HG02840 (cell line): ENCODE results near the gene NCF1.
"Not testable (repeated sequence)": the region's sequence is repeated elsewhere in the genome, so short reads cannot be mapped to it uniquely, and the experiment has no call there.

Experiments
- ATAC-seq: cut with Tn5 transposase; IDR thresholded peaks from one replicate; pipeline ENCODE4 v1.9.1; 2021; ENCODE audit warnings: mild to moderate bottlenecking, moderate library complexity, moderate number of reproducible peaks; ENCODE audit not compliant: unreplicated experiment, low FRiP score

The NCF1 gene

DNA sequence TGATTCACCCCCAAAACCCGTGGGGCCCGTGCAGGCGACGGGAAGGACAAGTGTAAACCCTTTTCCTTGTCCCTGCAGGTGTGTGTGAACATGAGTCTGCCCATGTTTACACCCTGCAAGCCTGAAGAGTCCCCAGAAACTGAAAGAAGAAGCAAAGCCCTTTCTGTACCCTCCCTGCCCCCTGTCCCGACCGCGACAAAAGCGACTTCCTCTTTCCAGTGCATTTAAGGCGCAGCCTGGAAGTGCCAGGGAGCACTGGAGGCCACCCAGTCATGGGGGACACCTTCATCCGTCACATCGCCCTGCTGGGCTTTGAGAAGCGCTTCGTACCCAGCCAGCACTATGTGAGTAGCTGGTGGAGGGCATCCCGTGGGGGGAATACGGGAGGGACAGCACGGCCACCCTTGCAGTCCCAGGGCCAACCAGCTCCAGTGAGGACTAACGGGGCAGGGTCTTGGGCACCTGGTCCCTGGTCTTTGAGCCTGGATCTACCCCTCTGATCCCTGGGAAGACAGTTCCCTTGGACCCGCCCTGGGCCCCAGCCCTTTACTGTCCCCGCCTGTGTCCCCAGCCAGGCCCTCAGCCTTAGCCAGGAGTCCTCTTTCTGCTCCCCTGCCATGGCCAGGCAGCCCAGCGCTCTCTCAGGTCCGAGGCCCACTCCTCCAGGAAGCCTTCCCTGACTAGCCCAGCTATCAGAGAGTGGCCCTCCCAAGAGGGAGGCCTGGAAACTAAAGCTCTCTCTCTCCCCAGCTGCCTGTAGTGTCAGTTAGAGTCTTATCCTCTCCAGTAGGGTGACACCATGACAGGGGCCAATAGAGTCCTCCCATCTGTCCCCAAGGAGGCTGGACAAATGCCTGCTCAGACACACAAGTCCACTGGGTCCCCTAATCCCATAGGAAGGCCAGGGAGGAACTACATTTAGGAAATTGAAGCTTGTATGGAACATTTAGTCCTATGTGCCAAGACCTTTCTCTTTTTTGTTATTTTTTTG is at the start of gene NCF1:
Gene NCF1, plus strand, starts transcription at position 252 of the 991 bp plus-strand sequence. Its CDS starts 21 bp downstream, at position 273.
- peak; percentile 61 for ATAC-seq

DNA sequence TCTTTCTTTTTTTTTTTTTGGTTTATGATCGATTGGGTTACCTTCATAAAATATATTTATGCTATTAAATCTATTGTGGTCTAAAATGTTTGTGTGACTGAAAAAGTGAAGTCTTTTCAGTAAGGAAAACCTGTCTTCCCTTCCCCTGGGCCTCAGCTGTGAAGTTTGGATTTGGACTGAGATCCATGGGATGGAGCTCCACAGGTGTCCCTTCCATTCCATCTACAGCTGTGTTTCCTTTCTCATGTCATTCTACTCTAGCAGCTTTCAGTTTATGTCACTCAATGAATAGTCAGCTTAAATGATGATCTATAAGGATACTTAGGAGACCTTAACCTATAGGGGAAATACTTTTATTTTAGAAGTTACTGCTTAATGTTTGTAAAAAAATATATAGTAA is 48.0 kb upstream of the NCF1 start:
- ATAC-seq: no peak

- no peak for ATAC-seq
Observed at GRCh38 chr7:74726309-74727101, 47.3 kb upstream of the NCF1 start.

DNA sequence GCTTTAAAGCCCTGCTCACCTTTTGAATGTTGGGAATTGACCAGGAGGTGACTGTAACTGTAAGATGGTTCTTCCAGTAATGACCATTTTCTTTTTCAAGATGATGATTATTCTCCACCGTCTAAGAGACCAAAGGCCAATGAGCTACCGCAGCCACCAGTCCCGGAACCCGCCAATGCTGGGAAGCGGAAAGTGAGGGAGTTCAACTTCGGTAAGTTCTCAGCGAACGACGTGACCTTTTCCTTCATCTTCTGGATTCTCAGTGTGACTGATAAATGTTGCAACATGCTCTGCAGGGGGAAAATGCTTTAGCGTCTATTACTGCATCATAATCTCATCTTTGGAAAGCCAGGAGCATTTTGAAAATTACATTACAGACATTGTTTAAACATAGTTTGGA is 45.1 kb upstream of the NCF1 start:
- ATAC-seq: not testable (repeated sequence)

GRCh38 chr7:74730186-74730585 is 43.6 kb upstream of the NCF1 start:
- not testable (repeated sequence) for ATAC-seq

- not testable (repeated sequence) for ATAC-seq
Observed at GRCh38 chr7:74739974-74740703, 33.7 kb upstream of the NCF1 start.

DNA sequence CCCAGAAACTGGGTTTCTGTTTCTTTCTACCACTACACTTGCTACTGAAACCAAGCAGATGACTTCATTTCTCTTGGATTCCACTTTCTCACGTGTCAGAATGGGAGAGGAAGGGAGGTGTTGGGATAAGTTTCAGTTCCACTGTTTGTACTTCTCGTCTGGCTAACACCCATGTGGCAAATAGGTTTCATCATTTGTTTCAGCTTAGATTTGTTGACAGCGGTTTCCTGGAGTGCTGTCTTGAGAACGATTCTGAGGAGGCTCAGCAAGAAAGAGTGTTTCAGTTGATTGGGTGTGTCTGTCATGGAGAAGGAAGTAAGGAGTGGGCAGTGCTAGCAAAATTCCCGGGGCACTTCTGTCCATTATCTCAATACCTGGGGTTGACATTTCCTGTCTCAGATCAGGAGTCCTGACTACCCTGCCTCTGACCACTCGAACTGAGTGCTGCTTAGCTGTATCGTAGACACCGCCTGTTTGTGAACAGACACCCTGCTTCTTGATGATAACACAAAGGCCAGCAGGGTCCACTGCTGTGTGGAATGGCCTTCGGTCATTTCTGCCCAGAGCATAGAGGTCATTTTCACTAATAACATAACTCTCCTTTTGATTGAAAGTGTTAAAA is 29.8 kb upstream of the NCF1 start:
- not testable (repeated sequence) for ATAC-seq

GRCh38 chr7:74753921-74754482 is 19.8 kb upstream of the NCF1 start:
- not testable (repeated sequence) for ATAC-seq

DNA sequence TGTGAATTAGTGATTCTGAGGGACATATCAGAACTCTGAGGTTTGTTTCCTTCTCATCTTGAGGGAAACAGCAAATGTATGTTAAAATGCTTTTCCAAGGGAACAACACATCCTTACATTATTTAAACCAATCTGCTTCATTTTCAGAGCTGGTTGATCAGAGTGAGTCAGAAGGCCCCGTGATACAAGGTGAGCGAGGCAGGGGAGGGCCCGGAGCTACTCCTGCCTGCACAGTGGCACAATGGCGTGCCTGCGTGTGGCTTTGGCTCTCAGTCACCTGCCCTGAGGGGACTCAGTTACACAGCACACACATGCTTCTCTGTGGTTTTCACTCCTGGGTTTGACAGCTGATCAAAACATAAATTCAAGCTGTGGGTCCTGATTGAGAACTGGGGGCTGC is 17.1 kb upstream of the NCF1 start:
- ATAC-seq: not testable (repeated sequence)

GRCh38 chr7:74758268-74758667 is 15.5 kb upstream of the NCF1 start:
- not testable (repeated sequence) for ATAC-seq

DNA sequence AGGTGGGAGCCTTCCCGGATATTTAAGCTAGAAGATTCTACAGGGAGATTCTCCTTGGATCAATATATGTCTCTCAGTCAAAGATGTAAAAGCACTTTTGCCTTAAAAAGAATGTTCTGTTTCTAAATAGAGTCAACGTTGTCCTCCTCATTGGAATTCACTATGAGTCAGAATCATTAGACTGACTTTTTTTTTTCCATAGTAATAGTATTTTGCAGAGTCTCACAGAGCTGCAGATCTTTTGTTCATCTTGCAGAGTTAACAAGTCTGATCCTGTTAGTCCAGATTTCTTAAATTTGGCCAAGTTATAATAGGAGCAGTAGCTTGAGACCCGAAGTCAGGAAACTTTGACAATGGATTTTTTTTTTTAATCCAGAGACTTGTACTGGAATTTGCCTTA is 14.8 kb upstream of the NCF1 start:
- not testable (repeated sequence) for ATAC-seq

DNA sequence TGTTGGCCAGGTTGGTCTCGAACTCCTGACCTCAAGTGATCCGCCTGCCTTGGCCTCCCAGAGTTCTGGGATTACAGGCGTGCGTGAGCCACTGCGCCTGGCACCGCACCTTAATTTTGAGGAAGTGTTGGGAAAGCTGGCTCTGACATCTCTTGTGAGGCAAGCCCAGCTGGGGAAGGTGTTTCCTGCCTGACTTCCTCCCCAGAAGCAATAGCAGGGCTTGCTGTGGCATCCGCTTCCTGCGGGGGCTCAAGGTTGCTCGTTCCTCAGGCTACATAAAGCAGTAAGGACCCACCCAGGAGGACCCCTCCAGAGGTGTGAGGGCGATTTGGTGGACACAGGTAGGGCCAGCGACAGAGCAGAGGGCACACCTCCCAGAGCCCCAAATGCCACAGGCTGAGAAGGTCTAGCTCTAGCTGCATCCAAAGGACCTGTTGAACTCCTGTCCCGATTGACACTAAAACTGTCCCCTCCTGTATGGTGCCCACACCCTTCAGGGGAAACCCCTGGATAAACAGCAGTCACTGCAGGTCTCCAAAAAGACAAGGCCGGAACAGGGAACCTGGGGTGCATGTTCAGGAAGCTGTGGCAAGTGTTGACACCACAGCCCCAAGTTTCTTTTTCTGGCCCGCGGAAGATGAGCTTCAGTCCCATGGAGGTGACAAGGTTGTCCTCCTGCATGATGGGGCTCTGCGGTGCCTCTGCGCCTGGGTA is 8.4 kb upstream of the NCF1 start:
- ATAC-seq: not testable (repeated sequence)

- ATAC-seq: not testable (repeated sequence)
Observed at GRCh38 chr7:74766509-74766908, 7.3 kb upstream of the NCF1 start.

DNA sequence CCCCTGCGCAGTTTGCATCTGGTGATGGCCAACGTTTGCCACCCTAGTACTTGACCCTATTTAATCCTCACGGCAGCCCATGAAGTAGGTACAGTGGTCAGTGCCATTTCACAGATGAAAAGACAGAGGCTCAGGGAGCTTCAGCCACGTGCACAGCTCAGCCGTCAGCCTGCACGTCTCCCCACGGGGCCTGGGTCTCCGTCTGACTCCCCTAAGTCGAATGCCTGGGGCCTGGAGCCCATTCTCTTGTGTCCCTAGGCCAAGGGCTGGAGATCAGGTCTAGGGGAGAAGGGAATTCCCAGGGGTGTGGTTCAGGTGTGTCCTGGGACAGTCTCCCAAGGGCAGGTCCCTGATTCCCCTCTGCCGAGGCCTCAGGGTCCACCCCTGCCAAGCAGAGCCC is 6.8 kb upstream of the NCF1 start:
- not testable (repeated sequence) for ATAC-seq

GRCh38 chr7:74770062-74770461 is 3.7 kb upstream of the NCF1 start:
- not testable (repeated sequence) for ATAC-seq

DNA sequence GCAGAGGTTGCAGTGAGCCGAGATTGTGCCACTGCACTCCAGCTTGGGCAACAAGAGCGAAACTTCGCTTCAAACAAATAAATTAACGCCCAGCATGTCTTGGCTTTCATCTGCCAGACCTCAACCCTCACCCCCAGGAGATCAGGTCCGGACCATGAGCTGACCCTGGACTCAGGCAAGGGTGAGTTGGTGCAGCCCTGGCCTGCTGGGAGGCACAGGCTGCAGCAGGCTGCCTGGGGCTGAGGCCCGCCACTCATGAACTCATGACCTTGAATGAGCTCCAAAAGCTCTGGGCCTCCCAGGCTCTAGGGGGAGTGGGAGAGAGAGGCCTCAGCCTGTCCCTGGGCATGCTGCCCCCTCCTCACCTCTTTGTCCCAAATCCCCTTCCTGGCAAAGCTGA is 1.7 kb upstream of the NCF1 start:
- not testable (repeated sequence) for ATAC-seq

- ATAC-seq: not testable (repeated sequence)
Observed at GRCh38 chr7:74775111-74775510, 1.3 kb downstream of the NCF1 start.

DNA sequence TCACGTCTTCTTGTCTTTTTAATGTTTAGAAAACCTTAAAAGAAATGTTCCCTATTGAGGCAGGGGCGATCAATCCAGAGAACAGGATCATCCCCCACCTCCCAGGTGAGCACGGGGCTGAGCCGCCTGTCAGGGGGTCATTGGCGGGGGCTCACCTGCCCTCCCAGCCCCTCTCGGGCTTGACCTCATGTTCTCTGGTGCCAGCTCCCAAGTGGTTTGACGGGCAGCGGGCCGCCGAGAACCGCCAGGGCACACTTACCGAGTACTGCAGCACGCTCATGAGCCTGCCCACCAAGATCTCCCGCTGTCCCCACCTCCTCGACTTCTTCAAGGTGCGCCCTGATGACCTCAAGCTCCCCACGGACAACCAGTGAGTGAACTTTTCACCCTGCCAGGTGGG is 5.2 kb downstream of the NCF1 start:
- not testable (repeated sequence) for ATAC-seq

- ATAC-seq: not testable (repeated sequence)
Observed at GRCh38 chr7:74781746-74782145, 7.9 kb downstream of the NCF1 start.
